ENCODE results near the gene BCAR1.

The BCAR1 gene

GRCh38 chr16:75198135-75198600 is 53.3 kb downstream of the BCAR1 start:
- DNase-seq: no peak

GRCh38 chr16:75197522-75198134 is 53.8 kb downstream of the BCAR1 start:
- no peak for DNase-seq

GRCh38 chr16:75196836-75197235 is 54.6 kb downstream of the BCAR1 start:
- DNase-seq: no peak

GRCh38 chr16:75195811-75196790 is 55.3 kb downstream of the BCAR1 start:
- no peak for DNase-seq

DNA sequence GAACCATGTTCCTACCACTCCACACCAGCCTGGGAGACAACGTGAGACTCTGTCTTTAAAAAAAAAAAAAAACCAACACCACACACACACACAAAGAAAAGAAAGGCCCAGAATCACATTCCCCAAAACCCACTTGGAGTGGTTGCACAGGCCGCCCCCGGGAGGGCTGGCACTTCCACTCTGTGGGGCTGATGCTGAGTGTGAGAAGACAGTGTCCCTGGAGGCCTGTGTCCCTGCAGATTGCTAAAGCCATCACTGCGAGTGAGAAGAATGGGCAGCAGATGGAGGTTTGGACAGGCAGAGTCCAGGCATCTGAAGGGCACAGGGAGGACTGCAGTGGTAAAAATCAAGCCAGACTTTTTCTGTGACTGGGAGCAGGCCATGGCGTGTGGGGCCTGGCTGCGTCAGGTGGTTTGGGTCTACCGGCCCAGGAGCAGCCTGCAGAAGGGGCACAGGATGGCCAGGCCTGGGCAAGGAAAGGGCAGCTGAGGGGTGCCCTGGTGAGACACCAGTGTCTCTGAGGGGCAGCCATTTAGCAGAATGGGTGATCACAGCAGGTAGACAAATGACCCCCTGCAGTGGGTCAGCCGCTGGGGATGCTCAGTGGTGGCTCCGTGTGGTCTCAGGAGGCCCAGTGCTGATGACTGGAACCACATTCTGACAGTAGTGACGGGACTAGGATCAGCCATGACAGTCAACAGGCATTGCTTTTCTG is 57.5 kb downstream of the BCAR1 start:
- DNase-seq: no peak

- DNase-seq: no peak
Measured at GRCh38 chr16:75193265-75193650, 58.2 kb downstream of the BCAR1 start.

DNA sequence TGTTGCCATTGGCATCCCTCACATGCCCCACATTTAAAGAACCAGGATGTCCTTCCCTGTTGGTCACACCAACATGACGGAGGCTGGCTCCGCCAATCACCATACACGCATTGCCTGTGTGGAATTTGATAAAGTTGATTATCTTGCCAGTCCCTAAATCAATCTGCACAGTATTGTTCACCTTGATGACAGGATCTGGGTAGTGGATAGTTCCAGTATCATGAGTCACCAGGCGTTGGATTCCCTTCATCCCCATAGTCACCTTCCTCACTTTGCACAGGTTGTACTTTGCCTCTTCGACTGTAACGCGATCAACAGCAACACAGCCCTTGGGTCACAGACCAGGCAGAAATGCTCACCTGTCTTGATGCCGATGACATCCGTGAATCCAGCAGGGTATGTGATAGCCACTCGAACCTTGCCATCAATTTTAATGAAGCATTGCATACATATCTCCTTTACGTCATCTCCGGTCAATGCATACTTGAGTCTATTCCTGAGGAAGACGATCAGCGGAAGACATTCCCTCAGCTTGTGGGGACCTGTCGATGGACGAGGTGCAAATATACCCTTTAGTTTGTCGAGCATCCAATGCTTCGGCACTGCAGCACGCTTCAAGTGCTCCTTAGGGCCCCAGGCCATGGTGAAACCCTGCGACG is 58.7 kb downstream of the BCAR1 start:
- DNase-seq: no peak

- DNase-seq: no peak
Measured at GRCh38 chr16:75189638-75190245, 61.7 kb downstream of the BCAR1 start.

GRCh38 chr16:75188832-75189477 is 62.5 kb downstream of the BCAR1 start:
- DNase-seq: no peak

DNA sequence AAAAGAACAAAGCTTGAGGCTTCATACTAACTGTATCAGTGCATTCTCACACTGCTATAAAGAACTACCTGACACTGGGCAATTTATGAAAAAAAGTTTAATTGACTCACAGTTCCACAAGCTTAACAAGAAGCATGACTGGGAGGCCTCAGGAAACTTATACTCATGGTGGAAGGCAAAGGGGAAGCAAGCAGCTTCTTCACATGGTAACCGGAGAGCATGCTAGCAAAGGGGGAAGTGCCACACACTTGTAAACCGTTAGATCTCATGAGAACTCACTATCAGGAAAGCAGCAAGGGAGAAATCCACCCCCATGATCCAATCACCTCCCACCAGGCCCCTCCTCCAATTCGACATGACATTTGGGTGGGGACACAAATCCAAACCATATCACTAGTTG is 69.8 kb downstream of the BCAR1 start:
- DNase-seq: no peak

DNA sequence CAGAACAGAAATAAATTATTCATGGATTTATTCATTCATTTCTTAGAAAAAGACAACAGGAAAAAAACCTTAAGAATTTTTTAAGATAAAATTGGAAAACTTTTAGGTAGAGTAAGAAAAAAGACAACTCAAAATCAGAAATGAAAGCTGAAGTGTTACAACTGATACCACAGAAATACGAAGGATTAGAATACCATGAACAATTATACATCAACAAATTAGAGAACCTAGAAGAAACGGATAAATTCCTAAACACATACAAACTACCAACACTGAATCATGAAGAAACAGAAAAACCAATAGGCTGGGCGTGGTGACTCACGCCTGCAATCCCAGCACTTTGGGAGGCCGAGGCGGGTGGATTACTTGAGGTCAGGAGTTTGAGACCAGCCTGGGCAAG is 72.2 kb downstream of the BCAR1 start:
- no peak for DNase-seq
